ENCODE data around the gene DNAI2. TPM values are rescaled to one million over a fixed set of nuclear protein-coding genes. Genes with fewer than 3 reads are reported as not detected.

Gene DNAI2
- total RNA-seq, 1 donor from 2014 or later = not detected

GRCh38 chr17:74234486-74234885, 39.5 kb upstream of the DNAI2 start:
- CTCF ChIA-PET = no interaction called here

GRCh38 chr17:74235040-74235581, 38.9 kb upstream of the DNAI2 start:
- DNase-seq (no peak), ATAC-seq (ENCODE audit: low read depth) (peak; percentile 34)
- Mint-ChIP-seq H3K4me1 (peaks cover 12% of the 10 kb centered on the region), H3K36me3 (ENCODE audit: low read depth) (no peaks in the 10 kb centered on the region), H3K27ac (peak overlapping the region; percentile 71), H3K4me3 (peak overlapping the region; percentile 59), H3K27me3 (no peaks in the 10 kb centered on the region), H3K9me3 (no peaks in the 10 kb centered on the region)
- ChIA-PET POLR2A (no interaction called here), CTCF (no interaction called here)
- no peak for TF ChIP-seq CTCF (IDR thresholded peaks at IDR 0.05)
- intact Hi-C loops (cut with micrococcal nuclease) = no loop called here

More at GRCh38 chr17:74234486-74234885, 39.5 kb upstream of the DNAI2 start:
- no peak for TF ChIP-seq CTCF (IDR thresholded peaks at IDR 0.05)
- POLR2A ChIA-PET = no interaction called here
- H3K36me3 Mint-ChIP-seq (ENCODE audit: low read depth) = no peaks in the 10 kb centered on the region
- no peak for DNase-seq
- no peaks in the 10 kb centered on the region for H3K9me3 Mint-ChIP-seq
- peaks cover 12% of the 10 kb centered on the region for H3K4me1 Mint-ChIP-seq
- no peak overlapping the region for H3K27ac Mint-ChIP-seq
- peak overlapping the region; percentile 59 for H3K4me3 Mint-ChIP-seq
- H3K27me3 Mint-ChIP-seq = no peaks in the 10 kb centered on the region
- intact Hi-C loops (cut with micrococcal nuclease) = no loop called here
- no peak for ATAC-seq (ENCODE audit: low read depth)

GRCh38 chr17:74235911-74236371, 38.1 kb upstream of the DNAI2 start:
- Mint-ChIP-seq H3K27me3 (no peaks in the 10 kb centered on the region), H3K9me3 (no peaks in the 10 kb centered on the region), H3K4me1 (peaks cover 12% of the 10 kb centered on the region), H3K27ac (no peak overlapping the region), H3K36me3 (ENCODE audit: low read depth) (no peaks in the 10 kb centered on the region), H3K4me3 (no peak overlapping the region)
- CTCF ChIA-PET = no interaction called here
- intact Hi-C loops (cut with micrococcal nuclease) = no loop called here
- ATAC-seq (ENCODE audit: low read depth) (no peak), DNase-seq (no peak)
- no peak for TF ChIP-seq CTCF (IDR thresholded peaks at IDR 0.05)
- POLR2A ChIA-PET = no interaction called here

GRCh38 chr17:74237321-74237720, 36.7 kb upstream of the DNAI2 start:
- no peaks in the 10 kb centered on the region for H3K9me3 Mint-ChIP-seq
- H3K27me3 Mint-ChIP-seq = no peaks in the 10 kb centered on the region
- H3K27ac Mint-ChIP-seq = no peak overlapping the region
- ATAC-seq (ENCODE audit: low read depth) (no peak), DNase-seq (no peak)
- ChIA-PET CTCF (no interaction called here), POLR2A (no interaction called here)
- intact Hi-C loops (cut with micrococcal nuclease) = no loop called here
- H3K4me1 Mint-ChIP-seq = peaks cover 12% of the 10 kb centered on the region
- TF ChIP-seq CTCF (IDR thresholded peaks at IDR 0.05) = no peak
- no peaks in the 10 kb centered on the region for H3K36me3 Mint-ChIP-seq (ENCODE audit: low read depth)
- H3K4me3 Mint-ChIP-seq = no peak overlapping the region

GRCh38 chr17:74239172-74239571, 34.9 kb upstream of the DNAI2 start:
- no peaks in the 10 kb centered on the region for H3K9me3 Mint-ChIP-seq
- ChIA-PET CTCF (no interaction called here), POLR2A (no interaction called here)
- no peak overlapping the region for H3K4me3 Mint-ChIP-seq
- no peak for TF ChIP-seq CTCF (IDR thresholded peaks at IDR 0.05)
- intact Hi-C loops (cut with micrococcal nuclease) = no loop called here
- H3K27ac Mint-ChIP-seq = no peak overlapping the region
- no peak for DNase-seq
- H3K27me3 Mint-ChIP-seq = no peaks in the 10 kb centered on the region
- no peak for ATAC-seq (ENCODE audit: low read depth)
- H3K36me3 Mint-ChIP-seq (ENCODE audit: low read depth) = no peaks in the 10 kb centered on the region
- H3K4me1 Mint-ChIP-seq = peaks cover 9% of the 10 kb centered on the region
